Neural cell (in vitro differentiated cells): ENCODE data around the gene PDCD4.

Source experiments
- EP300 ChIP-seq: fragments of 450-650 bp; conservative IDR thresholded peaks from 2 replicates; pipeline ENCODE4 v1.6.1; 2014; ENCODE audit warnings: antibody characterized with exemption, mild to moderate bottlenecking, moderate library complexity; ENCODE audit not compliant: poor library complexity, severe bottlenecking
- EZH2 ChIP-seq: fragments of 200-600, 300-800 bp; shearing (Covaris generic), sonication (generic); IDR thresholded peaks from 2 replicates; pipeline ENCODE4 v1.6.1; 2014; ENCODE audit warnings: antibody characterized with exemption, low read length, borderline replicate concordance, mild to moderate bottlenecking; ENCODE audit not compliant: insufficient read depth, poor library complexity, severe bottlenecking
- MXI1 ChIP-seq: fragments of 450-650 bp; conservative IDR thresholded peaks from 2 replicates; pipeline ENCODE4 v1.6.1; 2014; ENCODE audit warnings: antibody characterized with exemption, mild to moderate bottlenecking; ENCODE audit not compliant: poor library complexity, severe bottlenecking
- POLR2AphosphoS5 ChIP-seq: IDR thresholded peaks from 2 replicates; pipeline ENCODE4 v1.6.1; 2012
- RAD21 ChIP-seq: fragments of 450-650 bp; conservative IDR thresholded peaks from 2 replicates; pipeline ENCODE4 v1.6.1; 2014; ENCODE audit warnings: antibody characterized with exemption, mild to moderate bottlenecking, moderate library complexity
- SMC3 ChIP-seq: fragments of 450-650 bp; conservative IDR thresholded peaks from 2 replicates; pipeline ENCODE4 v1.6.1; 2014; ENCODE audit warnings: antibody characterized with exemption, mild to moderate bottlenecking, moderate library complexity; ENCODE audit not compliant: poor library complexity
- TAF1 ChIP-seq: IDR thresholded peaks from 2 replicates; pipeline ENCODE4 v1.6.1; 2012; ENCODE audit warnings: low read depth
- TF ChIP-seq, protein P1 (sequence below): fragments of 450-650 bp; IDR thresholded peaks from 2 replicates; pipeline ENCODE4 v1.5.1; 2014; ENCODE audit warnings: antibody characterized with exemption, mild to moderate bottlenecking, moderate library complexity; ENCODE audit not compliant: poor library complexity, severe bottlenecking
- TF ChIP-seq, protein P2 (sequence below): IDR thresholded peaks from 2 replicates; pipeline ENCODE4 v1.6.1; 2012; ENCODE audit warnings: borderline replicate concordance

DNA sequence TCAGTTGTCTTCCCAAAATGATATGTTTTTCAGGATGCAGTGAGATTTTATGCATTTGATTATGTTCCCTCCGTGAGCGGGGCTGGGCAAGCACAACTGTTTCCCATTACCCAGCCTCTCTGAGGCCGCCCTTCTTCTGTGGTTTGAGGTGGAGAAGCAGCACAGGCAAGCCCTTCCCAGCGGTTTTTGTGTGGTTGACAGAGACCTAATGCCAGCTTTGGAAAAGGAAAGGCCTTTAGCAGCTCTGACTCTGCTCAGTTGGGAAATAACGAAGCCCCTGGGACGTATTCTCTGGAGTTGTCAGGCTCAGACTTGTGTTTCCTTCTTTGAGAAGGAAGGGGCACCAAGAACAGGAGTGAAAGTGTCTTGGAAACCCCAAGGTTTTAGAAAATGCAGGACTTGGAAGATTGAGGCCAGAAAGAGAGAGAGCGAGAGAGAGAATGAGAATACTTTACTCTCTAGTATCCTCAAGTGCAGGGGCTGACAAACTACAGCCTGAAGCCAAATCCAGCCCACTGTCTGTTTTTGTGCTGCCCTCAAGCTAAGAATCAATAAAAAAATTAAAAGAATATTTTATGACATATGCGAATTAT is 20.6 kb upstream of the PDCD4 start:
- TF ChIP-seq, protein P1, sequence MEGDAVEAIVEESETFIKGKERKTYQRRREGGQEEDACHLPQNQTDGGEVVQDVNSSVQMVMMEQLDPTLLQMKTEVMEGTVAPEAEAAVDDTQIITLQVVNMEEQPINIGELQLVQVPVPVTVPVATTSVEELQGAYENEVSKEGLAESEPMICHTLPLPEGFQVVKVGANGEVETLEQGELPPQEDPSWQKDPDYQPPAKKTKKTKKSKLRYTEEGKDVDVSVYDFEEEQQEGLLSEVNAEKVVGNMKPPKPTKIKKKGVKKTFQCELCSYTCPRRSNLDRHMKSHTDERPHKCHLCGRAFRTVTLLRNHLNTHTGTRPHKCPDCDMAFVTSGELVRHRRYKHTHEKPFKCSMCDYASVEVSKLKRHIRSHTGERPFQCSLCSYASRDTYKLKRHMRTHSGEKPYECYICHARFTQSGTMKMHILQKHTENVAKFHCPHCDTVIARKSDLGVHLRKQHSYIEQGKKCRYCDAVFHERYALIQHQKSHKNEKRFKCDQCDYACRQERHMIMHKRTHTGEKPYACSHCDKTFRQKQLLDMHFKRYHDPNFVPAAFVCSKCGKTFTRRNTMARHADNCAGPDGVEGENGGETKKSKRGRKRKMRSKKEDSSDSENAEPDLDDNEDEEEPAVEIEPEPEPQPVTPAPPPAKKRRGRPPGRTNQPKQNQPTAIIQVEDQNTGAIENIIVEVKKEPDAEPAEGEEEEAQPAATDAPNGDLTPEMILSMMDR = no peak
- TF ChIP-seq EZH2 (no peak), EP300 (no peak), POLR2AphosphoS5 (no peak), TAF1 (no peak), RAD21 (no peak), SMC3 (no peak), MXI1 (no peak)
- TF ChIP-seq, protein P2, sequence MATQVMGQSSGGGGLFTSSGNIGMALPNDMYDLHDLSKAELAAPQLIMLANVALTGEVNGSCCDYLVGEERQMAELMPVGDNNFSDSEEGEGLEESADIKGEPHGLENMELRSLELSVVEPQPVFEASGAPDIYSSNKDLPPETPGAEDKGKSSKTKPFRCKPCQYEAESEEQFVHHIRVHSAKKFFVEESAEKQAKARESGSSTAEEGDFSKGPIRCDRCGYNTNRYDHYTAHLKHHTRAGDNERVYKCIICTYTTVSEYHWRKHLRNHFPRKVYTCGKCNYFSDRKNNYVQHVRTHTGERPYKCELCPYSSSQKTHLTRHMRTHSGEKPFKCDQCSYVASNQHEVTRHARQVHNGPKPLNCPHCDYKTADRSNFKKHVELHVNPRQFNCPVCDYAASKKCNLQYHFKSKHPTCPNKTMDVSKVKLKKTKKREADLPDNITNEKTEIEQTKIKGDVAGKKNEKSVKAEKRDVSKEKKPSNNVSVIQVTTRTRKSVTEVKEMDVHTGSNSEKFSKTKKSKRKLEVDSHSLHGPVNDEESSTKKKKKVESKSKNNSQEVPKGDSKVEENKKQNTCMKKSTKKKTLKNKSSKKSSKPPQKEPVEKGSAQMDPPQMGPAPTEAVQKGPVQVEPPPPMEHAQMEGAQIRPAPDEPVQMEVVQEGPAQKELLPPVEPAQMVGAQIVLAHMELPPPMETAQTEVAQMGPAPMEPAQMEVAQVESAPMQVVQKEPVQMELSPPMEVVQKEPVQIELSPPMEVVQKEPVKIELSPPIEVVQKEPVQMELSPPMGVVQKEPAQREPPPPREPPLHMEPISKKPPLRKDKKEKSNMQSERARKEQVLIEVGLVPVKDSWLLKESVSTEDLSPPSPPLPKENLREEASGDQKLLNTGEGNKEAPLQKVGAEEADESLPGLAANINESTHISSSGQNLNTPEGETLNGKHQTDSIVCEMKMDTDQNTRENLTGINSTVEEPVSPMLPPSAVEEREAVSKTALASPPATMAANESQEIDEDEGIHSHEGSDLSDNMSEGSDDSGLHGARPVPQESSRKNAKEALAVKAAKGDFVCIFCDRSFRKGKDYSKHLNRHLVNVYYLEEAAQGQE = no peak
